ENCODE measurements around the gene KANSL1L.

DNA sequence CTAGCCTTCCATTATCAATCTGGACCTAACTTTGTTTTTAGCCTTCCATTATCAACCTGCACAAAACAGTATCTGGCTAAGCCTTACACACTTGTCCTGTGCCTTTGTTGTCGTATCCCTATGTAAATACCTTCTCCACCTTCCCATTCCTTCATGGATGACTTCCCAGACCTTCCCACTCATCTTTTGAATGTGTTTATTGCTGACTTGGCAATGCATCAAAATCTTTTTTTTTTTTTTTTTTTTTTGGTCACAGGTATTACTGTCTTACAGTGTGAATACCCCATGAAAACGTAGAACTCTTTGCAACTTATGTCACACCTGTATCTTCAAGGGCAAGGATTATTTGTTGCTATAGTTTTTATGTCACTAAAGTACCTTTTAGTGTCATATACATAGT, 143.0 kb downstream of the KANSL1L start:
- TF ChIP-seq, protein P1, sequence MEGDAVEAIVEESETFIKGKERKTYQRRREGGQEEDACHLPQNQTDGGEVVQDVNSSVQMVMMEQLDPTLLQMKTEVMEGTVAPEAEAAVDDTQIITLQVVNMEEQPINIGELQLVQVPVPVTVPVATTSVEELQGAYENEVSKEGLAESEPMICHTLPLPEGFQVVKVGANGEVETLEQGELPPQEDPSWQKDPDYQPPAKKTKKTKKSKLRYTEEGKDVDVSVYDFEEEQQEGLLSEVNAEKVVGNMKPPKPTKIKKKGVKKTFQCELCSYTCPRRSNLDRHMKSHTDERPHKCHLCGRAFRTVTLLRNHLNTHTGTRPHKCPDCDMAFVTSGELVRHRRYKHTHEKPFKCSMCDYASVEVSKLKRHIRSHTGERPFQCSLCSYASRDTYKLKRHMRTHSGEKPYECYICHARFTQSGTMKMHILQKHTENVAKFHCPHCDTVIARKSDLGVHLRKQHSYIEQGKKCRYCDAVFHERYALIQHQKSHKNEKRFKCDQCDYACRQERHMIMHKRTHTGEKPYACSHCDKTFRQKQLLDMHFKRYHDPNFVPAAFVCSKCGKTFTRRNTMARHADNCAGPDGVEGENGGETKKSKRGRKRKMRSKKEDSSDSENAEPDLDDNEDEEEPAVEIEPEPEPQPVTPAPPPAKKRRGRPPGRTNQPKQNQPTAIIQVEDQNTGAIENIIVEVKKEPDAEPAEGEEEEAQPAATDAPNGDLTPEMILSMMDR (IDR thresholded peaks at IDR 0.05; ENCODE audit: low read depth, low read length) = no peak
- TF ChIP-seq EZH2phosphoT487 (IDR thresholded peaks at IDR 0.05; ENCODE audit: low read depth) = no peak
